ENCODE data around the gene EEF1A1.

The EEF1A1 gene

DNA sequence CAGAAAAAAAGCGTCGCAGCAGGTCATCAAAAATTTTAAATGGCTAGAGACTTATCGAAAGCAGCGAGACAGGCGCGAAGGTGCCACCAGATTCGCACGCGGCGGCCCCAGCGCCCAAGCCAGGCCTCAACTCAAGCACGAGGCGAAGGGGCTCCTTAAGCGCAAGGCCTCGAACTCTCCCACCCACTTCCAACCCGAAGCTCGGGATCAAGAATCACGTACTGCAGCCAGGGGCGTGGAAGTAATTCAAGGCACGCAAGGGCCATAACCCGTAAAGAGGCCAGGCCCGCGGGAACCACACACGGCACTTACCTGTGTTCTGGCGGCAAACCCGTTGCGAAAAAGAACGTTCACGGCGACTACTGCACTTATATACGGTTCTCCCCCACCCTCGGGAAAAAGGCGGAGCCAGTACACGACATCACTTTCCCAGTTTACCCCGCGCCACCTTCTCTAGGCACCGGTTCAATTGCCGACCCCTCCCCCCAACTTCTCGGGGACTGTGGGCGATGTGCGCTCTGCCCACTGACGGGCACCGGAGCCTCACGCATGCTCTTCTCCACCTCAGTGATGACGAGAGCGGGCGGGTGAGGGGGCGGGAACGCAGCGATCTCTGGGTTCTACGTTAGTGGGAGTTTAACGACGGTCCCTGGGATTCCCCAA is at the start of gene EEF1A1 (continued):
- TF ChIP-seq, protein P1, sequence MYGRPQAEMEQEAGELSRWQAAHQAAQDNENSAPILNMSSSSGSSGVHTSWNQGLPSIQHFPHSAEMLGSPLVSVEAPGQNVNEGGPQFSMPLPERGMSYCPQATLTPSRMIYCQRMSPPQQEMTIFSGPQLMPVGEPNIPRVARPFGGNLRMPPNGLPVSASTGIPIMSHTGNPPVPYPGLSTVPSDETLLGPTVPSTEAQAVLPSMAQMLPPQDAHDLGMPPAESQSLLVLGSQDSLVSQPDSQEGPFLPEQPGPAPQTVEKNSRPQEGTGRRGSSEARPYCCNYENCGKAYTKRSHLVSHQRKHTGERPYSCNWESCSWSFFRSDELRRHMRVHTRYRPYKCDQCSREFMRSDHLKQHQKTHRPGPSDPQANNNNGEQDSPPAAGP (tag by site-specific recombination; IDR thresholded peaks at IDR 0.05) = peak; percentile 64
- TF ChIP-seq SP2 (tag by site-specific recombination; IDR thresholded peaks at IDR 0.05) = peak; percentile 90
- TF ChIP-seq TSHZ1 (tag by site-specific recombination; IDR thresholded peaks at IDR 0.05; ENCODE audit: borderline replicate concordance) = no peak
- TF ChIP-seq ZNF514 (tag by site-specific recombination; IDR thresholded peaks at IDR 0.05) = no peak
- TF ChIP-seq, protein P2, sequence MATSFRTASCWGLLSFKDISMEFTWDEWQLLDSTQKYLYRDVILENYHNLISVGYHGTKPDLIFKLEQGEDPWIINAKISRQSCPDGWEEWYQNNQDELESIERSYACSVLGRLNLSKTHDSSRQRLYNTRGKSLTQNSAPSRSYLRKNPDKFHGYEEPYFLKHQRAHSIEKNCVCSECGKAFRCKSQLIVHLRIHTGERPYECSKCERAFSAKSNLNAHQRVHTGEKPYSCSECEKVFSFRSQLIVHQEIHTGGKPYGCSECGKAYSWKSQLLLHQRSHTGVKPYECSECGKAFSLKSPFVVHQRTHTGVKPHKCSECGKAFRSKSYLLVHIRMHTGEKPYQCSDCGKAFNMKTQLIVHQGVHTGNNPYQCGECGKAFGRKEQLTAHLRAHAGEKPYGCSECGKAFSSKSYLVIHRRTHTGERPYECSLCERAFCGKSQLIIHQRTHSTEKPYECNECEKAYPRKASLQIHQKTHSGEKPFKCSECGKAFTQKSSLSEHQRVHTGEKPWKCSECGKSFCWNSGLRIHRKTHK (tag by site-specific recombination; IDR thresholded peaks at IDR 0.05) = no peak
- TF ChIP-seq ZNF404 (tag by site-specific recombination; IDR thresholded peaks at IDR 0.05) = no peak
- peak; percentile 99 for TF ChIP-seq ZBTB8A (tag by site-specific recombination; IDR thresholded peaks at IDR 0.05)
- no peak for TF ChIP-seq ZNF830 (tag by site-specific recombination; IDR thresholded peaks at IDR 0.05; ENCODE audit: low read depth)
- no peak for TF ChIP-seq ZNF791 (tag by site-specific recombination; IDR thresholded peaks at IDR 0.05)
- TF ChIP-seq ZNF121 (tag by site-specific recombination; IDR thresholded peaks at IDR 0.05) = no peak; the same call in none of the 2 replicates
- TF ChIP-seq ZNF501 (tag by site-specific recombination; IDR thresholded peaks at IDR 0.05) = peak; percentile 91
- TF ChIP-seq ZBTB10 (tag by site-specific recombination; IDR thresholded peaks at IDR 0.05) = no peak
- no peak for TF ChIP-seq ZNF366 (tag by site-specific recombination; conservative IDR thresholded peaks at IDR 0.05)
- TF ChIP-seq ZNF174 (tag by site-specific recombination; IDR thresholded peaks at IDR 0.05) = no peak
- TF ChIP-seq ZNF777 (tag by site-specific recombination; IDR thresholded peaks at IDR 0.05; ENCODE audit: borderline replicate concordance) = peak; percentile 26; the same call in 1 of the 2 replicates
- no peak for TF ChIP-seq ZNF561 (tag by site-specific recombination; IDR thresholded peaks at IDR 0.05; ENCODE audit: borderline replicate concordance)
- no peak for TF ChIP-seq ZNF624 (tag by site-specific recombination; IDR thresholded peaks at IDR 0.05)
- no peak for TF ChIP-seq MYNN (tag by site-specific recombination; IDR thresholded peaks at IDR 0.05; ENCODE audit: borderline replicate concordance)
- peak; percentile 51; the same call in 1 of the 2 replicates for TF ChIP-seq ZNF394 (tag by site-specific recombination; IDR thresholded peaks at IDR 0.05; ENCODE audit: borderline replicate concordance)
- peak; percentile 98 for TF ChIP-seq EGR2 (tag by site-specific recombination; IDR thresholded peaks at IDR 0.05; ENCODE audit: low read depth)
- TF ChIP-seq ZNF132 (tag by site-specific recombination; IDR thresholded peaks at IDR 0.05; ENCODE audit: borderline replicate concordance) = no peak
- no peak for TF ChIP-seq ZNF202 (tag by site-specific recombination; IDR thresholded peaks at IDR 0.05; ENCODE audit: borderline replicate concordance)
- no peak for TF ChIP-seq ZNF426 (tag by site-specific recombination; IDR thresholded peaks at IDR 0.05)
- TF ChIP-seq TRIM28 (IDR thresholded peaks at IDR 0.05; ENCODE audit: borderline replicate concordance, low read length) = no peak; the same call in 1 of the 2 replicates
- no peak; the same call in 1 of the 2 replicates for TF ChIP-seq KLF1 (tag by site-specific recombination; IDR thresholded peaks at IDR 0.05)
- no peak for TF ChIP-seq GLIS2 (tag by site-specific recombination; IDR thresholded peaks at IDR 0.05)
- TF ChIP-seq SALL2 (tag by site-specific recombination; IDR thresholded peaks at IDR 0.05; ENCODE audit: borderline replicate concordance) = no peak
- peak; percentile 27 for TF ChIP-seq YY2 (tag by site-specific recombination; IDR thresholded peaks at IDR 0.05)
- peak; percentile 86 for TF ChIP-seq ZNF629 (tag by site-specific recombination; IDR thresholded peaks at IDR 0.05)
- no peak for TF ChIP-seq ZFP3 (tag by site-specific recombination; IDR thresholded peaks at IDR 0.05; ENCODE audit: low read depth)
- TF ChIP-seq ZNF776 (tag by site-specific recombination; IDR thresholded peaks at IDR 0.05; ENCODE audit: borderline replicate concordance) = no peak
- TF ChIP-seq ZSCAN30 (tag by site-specific recombination; IDR thresholded peaks at IDR 0.05) = peak; percentile 45

Data from HEK293 (cell line).